Measurements from ENCODE around the gene PRPF4. TPM values are rescaled to one million over a fixed set of nuclear protein-coding genes. Genes with fewer than 3 reads are reported as not detected.

The PRPF4 gene
- total and polyA plus RNA-seq, 9 of the 15 experiments (the other 6 are each of a cell fraction or from before 2014, with no cell fraction given) = 25.8 to 66.0 (median 39.8) TPM

DNA sequence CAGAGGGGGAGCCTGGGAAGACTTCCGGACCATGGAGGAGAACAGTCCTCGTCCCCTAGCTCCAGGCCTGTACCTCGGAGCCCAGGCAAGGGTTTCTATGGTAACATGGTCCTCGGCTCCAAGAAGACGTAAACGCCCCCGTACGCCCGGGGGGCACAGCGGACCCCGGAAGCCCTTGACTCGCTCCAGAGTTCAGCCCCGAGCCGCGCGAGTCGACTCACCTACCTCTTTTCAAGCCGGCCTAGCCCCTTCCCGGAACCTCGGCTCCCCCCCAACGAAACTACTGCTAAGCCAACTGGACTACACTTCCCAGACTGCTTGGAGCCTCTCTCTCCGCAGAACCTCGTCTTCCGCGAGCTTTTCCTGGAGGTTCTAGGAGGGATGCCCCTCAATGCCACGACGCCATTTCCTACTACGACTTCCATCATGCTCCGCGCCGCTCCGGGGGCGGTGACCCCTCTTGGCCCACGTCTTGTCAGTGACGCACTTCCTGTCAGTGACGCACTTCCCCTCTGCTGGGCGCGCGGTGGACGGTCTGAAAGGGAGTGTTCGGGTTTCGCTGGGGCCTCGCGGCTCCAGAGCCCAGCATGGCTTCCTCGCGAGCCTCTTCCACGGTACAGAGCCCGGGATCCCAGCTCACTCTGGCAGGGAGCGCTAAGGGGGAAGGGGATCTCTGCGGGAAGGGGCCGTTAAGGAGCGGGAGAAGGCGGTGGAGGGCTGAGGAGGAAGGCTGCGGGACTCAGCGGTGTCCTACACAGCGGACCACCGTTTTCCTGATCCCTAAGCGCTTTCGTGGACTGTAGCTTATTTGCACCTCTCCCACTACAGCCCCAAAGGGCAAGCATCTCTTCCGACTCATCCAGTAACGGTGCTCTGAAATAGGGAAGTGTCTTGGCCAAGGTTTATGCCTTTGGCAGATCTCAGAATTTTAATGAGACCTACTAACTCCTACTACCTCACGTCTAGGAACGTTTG is at the start of gene PRPF4, which contains the start of gene CDC26 (continued):
- TF ChIP-seq SMARCC2 (IDR thresholded peaks at IDR 0.05; ENCODE audit: low read depth) (peak; percentile 53; the same call in 1 of the 2 replicates), SETDB1 (IDR thresholded peaks at IDR 0.05; ENCODE audit: low read length) (no peak), ZNF347 (CRISPR knock-in tag; IDR thresholded peaks at IDR 0.05; ENCODE audit: low read depth) (no peak), RFX5 (IDR thresholded peaks at IDR 0.05; ENCODE audit: low read depth, low read length) (no peak), HOXB6 (CRISPR knock-in tag; IDR thresholded peaks at IDR 0.05; ENCODE audit: borderline replicate concordance) (no peak), PHF21A (IDR thresholded peaks at IDR 0.05; ENCODE audit: borderline replicate concordance, low read depth) (no peak), PYGO2 (tag; IDR thresholded peaks at IDR 0.05) (no peak), NCOA6 (IDR thresholded peaks at IDR 0.05) (no peak), ETV6 (IDR thresholded peaks at IDR 0.05; ENCODE audit: borderline replicate concordance in 1 of 2, low read depth in 2 of 2, low read length in 1 of 2) (no peak), ETV6 (CRISPR knock-in tag; IDR thresholded peaks at IDR 0.05; ENCODE audit: borderline replicate concordance) (no peak), ZKSCAN1 (IDR thresholded peaks at IDR 0.05; ENCODE audit: low read depth, low read length) (no peak), GABPB2 (CRISPR knock-in tag; conservative IDR thresholded peaks at IDR 0.05) (no peak), ZNF79 (CRISPR knock-in tag; IDR thresholded peaks at IDR 0.05; ENCODE audit: low read depth) (no peak), STAT5A (IDR thresholded peaks at IDR 0.05; ENCODE audit: borderline replicate concordance, low read length) (no peak), SP1 (CRISPR knock-in tag; IDR thresholded peaks at IDR 0.05) (peak; percentile 90), HNRNPUL1 (IDR thresholded peaks at IDR 0.05; ENCODE audit: low read length) (no peak), OTX1 (CRISPR knock-in tag; IDR thresholded peaks at IDR 0.05) (no peak), HMGN3 (IDR thresholded peaks at IDR 0.05; ENCODE audit: borderline replicate concordance, extremely low read depth, insufficient read length, low read depth, low read length) (no peak), DPF2 (IDR thresholded peaks at IDR 0.05) (no peak), NRF1 (conservative IDR thresholded peaks at IDR 0.05 in 1 of 2, IDR thresholded peaks at IDR 0.05 in 1 of 2) (peak; percentile 62 to 73), ZFP36 (IDR thresholded peaks at IDR 0.05; ENCODE audit: low read depth, low read length, partially characterized antibody) (no peak), ZNF3 (CRISPR knock-in tag; IDR thresholded peaks at IDR 0.05) (no peak), ARID2 (IDR thresholded peaks at IDR 0.05) (no peak), NFIX (CRISPR knock-in tag; IDR thresholded peaks at IDR 0.05; ENCODE audit: low read depth) (no peak), KDM2B (CRISPR knock-in tag; IDR thresholded peaks at IDR 0.05) (0 out of 2 replicates have a peak, but pooled peaks have one; percentile 17), E2F3 (CRISPR knock-in tag; IDR thresholded peaks at IDR 0.05) (no peak; the same call in 1 of the 2 replicates), BMI1 (IDR thresholded peaks at IDR 0.05; ENCODE audit: low read length) (no peak)
- TF ChIP-seq, protein P1, sequence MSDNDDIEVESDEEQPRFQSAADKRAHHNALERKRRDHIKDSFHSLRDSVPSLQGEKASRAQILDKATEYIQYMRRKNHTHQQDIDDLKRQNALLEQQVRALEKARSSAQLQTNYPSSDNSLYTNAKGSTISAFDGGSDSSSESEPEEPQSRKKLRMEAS (CRISPR knock-in tag; IDR thresholded peaks at IDR 0.05) = peak; percentile 87
- TF ChIP-seq, protein P2, sequence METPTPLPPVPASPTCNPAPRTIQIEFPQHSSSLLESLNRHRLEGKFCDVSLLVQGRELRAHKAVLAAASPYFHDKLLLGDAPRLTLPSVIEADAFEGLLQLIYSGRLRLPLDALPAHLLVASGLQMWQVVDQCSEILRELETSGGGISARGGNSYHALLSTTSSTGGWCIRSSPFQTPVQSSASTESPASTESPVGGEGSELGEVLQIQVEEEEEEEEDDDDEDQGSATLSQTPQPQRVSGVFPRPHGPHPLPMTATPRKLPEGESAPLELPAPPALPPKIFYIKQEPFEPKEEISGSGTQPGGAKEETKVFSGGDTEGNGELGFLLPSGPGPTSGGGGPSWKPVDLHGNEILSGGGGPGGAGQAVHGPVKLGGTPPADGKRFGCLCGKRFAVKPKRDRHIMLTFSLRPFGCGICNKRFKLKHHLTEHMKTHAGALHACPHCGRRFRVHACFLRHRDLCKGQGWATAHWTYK (CRISPR knock-in tag; IDR thresholded peaks at IDR 0.05) = no peak

All from K562 (cell line).